Large intestine (tissue), 3 donors: ENCODE data around the gene CA10. TPM values are rescaled to one million over a fixed set of nuclear protein-coding genes. Genes with fewer than 3 reads are reported as not detected.
A peak's percentile ranks its signal among the peaks of the same experiment; 100 is the strongest.

ENCODE experiments used
- DNase-seq, 2 donors: peaks; one replicate each; pipeline versions ENCODE4 v3.0.0 to v3.0.0-alpha.2; 2013
- H3K27ac ChIP-seq: one replicate; pipeline ENCODE4 v1.5.1; 2013; ENCODE audit warnings: low read length
- H3K27me3 ChIP-seq: 2 replicates; pipeline ENCODE4 v1.6.1; 2013; ENCODE audit warnings: low read length; ENCODE audit not compliant: control insufficient read depth, insufficient read depth
- H3K36me3 ChIP-seq: 2 replicates; pipeline ENCODE4 v1.6.1; 2013; ENCODE audit warnings: low read length; ENCODE audit not compliant: control insufficient read depth, insufficient read depth
- H3K4me1 ChIP-seq: one replicate; pipeline ENCODE4 v1.6.1; 2013; ENCODE audit warnings: low read length; ENCODE audit not compliant: control insufficient read depth, insufficient read depth
- H3K4me3 ChIP-seq: one replicate; pipeline ENCODE4 v1.5.1; 2013; ENCODE audit warnings: low read length
- H3K9me3 ChIP-seq: one replicate; pipeline ENCODE4 v1.6.1; 2013; ENCODE audit warnings: mild to moderate bottlenecking, low read depth, low read length, moderate library complexity; ENCODE audit not compliant: control insufficient read depth
- WGBS: methylation state at CpG from one replicate; pipeline ENCODE4 v1.1.5; 2013; ENCODE audit warnings: low lambda C conversion rate; ENCODE audit not compliant: insufficient coverage; 5-methylcytosine and 5-hydroxymethylcytosine counted together
- polyA plus RNA-seq: library from polyadenylated mRNA; unstranded; fragments of 120-200 nt; gene quantifications from one replicate; pipeline ENCODE4 v1.2.1, GENCODE V29; 2013

The CA10 gene
- polyA plus RNA-seq, 1 donor = 1.2 TPM

GRCh38 chr17:51794466-51794865 is 364.0 kb downstream of the CA10 start:
- no peaks in the 10 kb centered on the region for H3K4me1 ChIP-seq
- no peak for DNase-seq
- H3K4me3 ChIP-seq = no peak overlapping the region
- no peaks in the 10 kb centered on the region for H3K27me3 ChIP-seq
- no peaks in the 10 kb centered on the region for H3K36me3 ChIP-seq
- H3K9me3 ChIP-seq = no peaks in the 10 kb centered on the region
- no peak overlapping the region for H3K27ac ChIP-seq

GRCh38 chr17:51793686-51794085 is 364.8 kb downstream of the CA10 start:
- Histone ChIP-seq H3K36me3 (no peaks in the 10 kb centered on the region), H3K27ac (no peak overlapping the region), H3K4me3 (no peak overlapping the region), H3K27me3 (no peaks in the 10 kb centered on the region), H3K9me3 (no peaks in the 10 kb centered on the region), H3K4me1 (no peaks in the 10 kb centered on the region)
- no CpG with 5 or more reads among the region's 1 CpG for WGBS
- no peak for DNase-seq

GRCh38 chr17:51778842-51779241 is 379.7 kb downstream of the CA10 start:
- Histone ChIP-seq H3K9me3 (no peaks in the 10 kb centered on the region), H3K27ac (no peak overlapping the region), H3K27me3 (no peaks in the 10 kb centered on the region), H3K4me1 (no peaks in the 10 kb centered on the region), H3K4me3 (no peak overlapping the region), H3K36me3 (no peaks in the 10 kb centered on the region)
- no peak for DNase-seq
- WGBS = 60% methylated on average over 1 of the region's 5 CpGs

GRCh38 chr17:51770027-51770759 is 388.3 kb downstream of the CA10 start:
- 60% methylated on average over 1 of the region's 5 CpGs for WGBS
- Histone ChIP-seq H3K27me3 (no peaks in the 10 kb centered on the region), H3K36me3 (no peaks in the 10 kb centered on the region), H3K4me3 (no peak overlapping the region), H3K4me1 (no peaks in the 10 kb centered on the region), H3K9me3 (no peaks in the 10 kb centered on the region), H3K27ac (no peak overlapping the region)
- DNase-seq = no peak

- Histone ChIP-seq H3K9me3 (no peaks in the 10 kb centered on the region), H3K4me3 (no peak overlapping the region), H3K27ac (no peak overlapping the region), H3K27me3 (no peaks in the 10 kb centered on the region), H3K4me1 (no peaks in the 10 kb centered on the region), H3K36me3 (no peaks in the 10 kb centered on the region)
- 88% methylated on average over 2 of the region's 2 CpGs for WGBS
- DNase-seq = no peak
Measured at GRCh38 chr17:51769231-51769630, 389.3 kb downstream of the CA10 start.

GRCh38 chr17:51768706-51769105 is 389.8 kb downstream of the CA10 start:
- WGBS = 100% methylated on average over 2 of the region's 2 CpGs
- H3K4me1 ChIP-seq = no peaks in the 10 kb centered on the region

GRCh38 chr17:51767287-51767686 is 391.2 kb downstream of the CA10 start:
- Histone ChIP-seq H3K36me3 (no peaks in the 10 kb centered on the region), H3K9me3 (no peaks in the 10 kb centered on the region), H3K4me3 (no peak overlapping the region), H3K27me3 (no peaks in the 10 kb centered on the region), H3K27ac (no peak overlapping the region), H3K4me1 (no peaks in the 10 kb centered on the region)
- no peak for DNase-seq
- WGBS = no CpG with 5 or more reads among the region's 1 CpG

More at GRCh38 chr17:51768706-51769105, 389.8 kb downstream of the CA10 start:
- H3K4me3 ChIP-seq = no peak overlapping the region
- no peak for DNase-seq
- no peaks in the 10 kb centered on the region for H3K36me3 ChIP-seq
- H3K27ac ChIP-seq = no peak overlapping the region
- no peaks in the 10 kb centered on the region for H3K9me3 ChIP-seq
- H3K27me3 ChIP-seq = no peaks in the 10 kb centered on the region

GRCh38 chr17:51765282-51766135 is 393.0 kb downstream of the CA10 start:
- no CpG with 5 or more reads among the region's 8 CpGs for WGBS
- no peak overlapping the region for H3K4me3 ChIP-seq
- DNase-seq = no peak
- H3K27me3 ChIP-seq = peaks cover 4% of the 10 kb centered on the region
- no peaks in the 10 kb centered on the region for H3K9me3 ChIP-seq
- H3K36me3 ChIP-seq = no peaks in the 10 kb centered on the region
- no peak overlapping the region for H3K27ac ChIP-seq
- H3K4me1 ChIP-seq = no peaks in the 10 kb centered on the region

- no peak overlapping the region for H3K4me3 ChIP-seq
- H3K9me3 ChIP-seq = no peaks in the 10 kb centered on the region
- H3K4me1 ChIP-seq = no peaks in the 10 kb centered on the region
- DNase-seq = peak; percentile 53 to 59
- H3K27ac ChIP-seq = no peak overlapping the region
- no CpG with 5 or more reads among the region's 4 CpGs for WGBS
- H3K27me3 ChIP-seq = peaks cover 4% of the 10 kb centered on the region
- H3K36me3 ChIP-seq = no peaks in the 10 kb centered on the region
Measured at GRCh38 chr17:51764387-51764971, 394.0 kb downstream of the CA10 start.

- H3K27me3 ChIP-seq = peaks cover 4% of the 10 kb centered on the region
- no CpG with 5 or more reads among the region's 3 CpGs for WGBS
- no peak overlapping the region for H3K4me3 ChIP-seq
- no peak for DNase-seq
- no peaks in the 10 kb centered on the region for H3K4me1 ChIP-seq
- H3K36me3 ChIP-seq = no peaks in the 10 kb centered on the region
- no peak overlapping the region for H3K27ac ChIP-seq
- no peaks in the 10 kb centered on the region for H3K9me3 ChIP-seq
Measured at GRCh38 chr17:51763058-51763457, 395.5 kb downstream of the CA10 start.
